22Rv1 (cell line): ENCODE measurements around the gene ITGAV.

Experiments used
- CTCF ChIP-seq: fragments of 450-650 bp; IDR thresholded peaks from 2 replicates; pipeline ENCODE4 v1.5.1; 2017; ENCODE audit warnings: mild to moderate bottlenecking
- ZFX ChIP-seq: fragments of 450-650 bp; IDR thresholded peaks from 2 replicates; pipeline ENCODE4 v1.6.1; 2017; ENCODE audit warnings: antibody characterized with exemption, borderline replicate concordance

GRCh38 chr2:186607660-186608324 lies 17.9 kb downstream of the ITGAV start:
- TF ChIP-seq CTCF (no peak), ZFX (no peak)
